ENCODE measurements around the gene GALR3. TPM values are rescaled to one million over a fixed set of nuclear protein-coding genes. Genes with fewer than 3 reads are reported as not detected.
A peak's percentile ranks its signal among the peaks of the same experiment; 100 is the strongest.

Gene GALR3
- total RNA-seq, 1 donor from 2014 or later = not detected

- TF ChIP-seq, protein P1, sequence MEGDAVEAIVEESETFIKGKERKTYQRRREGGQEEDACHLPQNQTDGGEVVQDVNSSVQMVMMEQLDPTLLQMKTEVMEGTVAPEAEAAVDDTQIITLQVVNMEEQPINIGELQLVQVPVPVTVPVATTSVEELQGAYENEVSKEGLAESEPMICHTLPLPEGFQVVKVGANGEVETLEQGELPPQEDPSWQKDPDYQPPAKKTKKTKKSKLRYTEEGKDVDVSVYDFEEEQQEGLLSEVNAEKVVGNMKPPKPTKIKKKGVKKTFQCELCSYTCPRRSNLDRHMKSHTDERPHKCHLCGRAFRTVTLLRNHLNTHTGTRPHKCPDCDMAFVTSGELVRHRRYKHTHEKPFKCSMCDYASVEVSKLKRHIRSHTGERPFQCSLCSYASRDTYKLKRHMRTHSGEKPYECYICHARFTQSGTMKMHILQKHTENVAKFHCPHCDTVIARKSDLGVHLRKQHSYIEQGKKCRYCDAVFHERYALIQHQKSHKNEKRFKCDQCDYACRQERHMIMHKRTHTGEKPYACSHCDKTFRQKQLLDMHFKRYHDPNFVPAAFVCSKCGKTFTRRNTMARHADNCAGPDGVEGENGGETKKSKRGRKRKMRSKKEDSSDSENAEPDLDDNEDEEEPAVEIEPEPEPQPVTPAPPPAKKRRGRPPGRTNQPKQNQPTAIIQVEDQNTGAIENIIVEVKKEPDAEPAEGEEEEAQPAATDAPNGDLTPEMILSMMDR (IDR thresholded peaks at IDR 0.05; ENCODE audit: partially characterized antibody, unreplicated experiment) = no peak
- H3K4me3 Mint-ChIP-seq (ENCODE audit: unreplicated experiment) = no peak overlapping the region
- peaks cover 5% of the 10 kb centered on the region for H3K27me3 Mint-ChIP-seq (ENCODE audit: unreplicated experiment)
- no peak overlapping the region for H3K27ac Mint-ChIP-seq (ENCODE audit: unreplicated experiment)
- DNase-seq = no peak
- peaks cover 2% of the 10 kb centered on the region for H3K4me1 Mint-ChIP-seq (ENCODE audit: low read depth, unreplicated experiment)
- no peaks in the 10 kb centered on the region for H3K36me3 Mint-ChIP-seq (ENCODE audit: unreplicated experiment)
- peaks cover 2% of the 10 kb centered on the region for H3K9me3 Mint-ChIP-seq (ENCODE audit: unreplicated experiment)
Measured at GRCh38 chr22:37854946-37855345, 31.8 kb downstream of the GALR3 start.

- H3K4me3 Mint-ChIP-seq (ENCODE audit: unreplicated experiment) = no peak overlapping the region
- peaks cover 5% of the 10 kb centered on the region for H3K27me3 Mint-ChIP-seq (ENCODE audit: unreplicated experiment)
- peaks cover 2% of the 10 kb centered on the region for H3K9me3 Mint-ChIP-seq (ENCODE audit: unreplicated experiment)
- no peak overlapping the region for H3K27ac Mint-ChIP-seq (ENCODE audit: unreplicated experiment)
- TF ChIP-seq, protein P1 (IDR thresholded peaks at IDR 0.05; ENCODE audit: partially characterized antibody, unreplicated experiment) = no peak
- H3K4me1 Mint-ChIP-seq (ENCODE audit: low read depth, unreplicated experiment) = peaks cover 2% of the 10 kb centered on the region
- no peaks in the 10 kb centered on the region for H3K36me3 Mint-ChIP-seq (ENCODE audit: unreplicated experiment)
- DNase-seq = no peak
Measured at GRCh38 chr22:37855462-37855861, 32.3 kb downstream of the GALR3 start.

DNA sequence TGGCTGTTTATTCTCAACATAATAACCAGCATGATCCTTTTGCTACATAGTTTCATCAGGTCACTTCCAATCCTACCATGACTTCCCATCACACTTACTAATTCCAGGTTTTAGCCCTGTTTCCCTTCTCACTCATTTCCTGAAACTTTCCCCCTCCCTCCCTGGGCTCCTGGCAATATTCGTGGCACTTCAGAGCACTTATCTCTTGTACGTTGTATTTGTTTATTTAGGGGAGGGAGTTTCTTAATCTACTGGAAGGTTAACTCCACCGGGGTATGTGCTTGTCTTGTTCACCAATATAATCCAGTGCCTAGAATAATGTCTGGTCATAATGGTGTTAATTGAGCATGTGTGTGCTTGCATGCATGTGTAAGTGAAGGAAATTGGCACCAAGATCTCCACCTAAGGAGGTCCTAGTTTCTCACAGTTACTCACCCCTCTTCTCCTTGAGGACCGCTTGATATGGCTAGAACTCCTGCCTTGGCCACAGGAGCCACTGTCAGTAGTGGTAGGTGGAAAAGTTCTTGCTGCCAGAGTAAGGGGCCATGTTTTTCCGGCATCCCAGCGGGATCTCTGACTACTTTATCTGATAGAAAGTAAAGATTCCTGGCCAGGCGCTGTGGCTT, 37.7 kb downstream of the GALR3 start:
- H3K27ac Mint-ChIP-seq (ENCODE audit: unreplicated experiment) = no peak overlapping the region
- DNase-seq = no peak
- no peak overlapping the region for H3K4me3 Mint-ChIP-seq (ENCODE audit: unreplicated experiment)
- peaks cover 2% of the 10 kb centered on the region for H3K27me3 Mint-ChIP-seq (ENCODE audit: unreplicated experiment)
- peaks cover 5% of the 10 kb centered on the region for H3K4me1 Mint-ChIP-seq (ENCODE audit: low read depth, unreplicated experiment)
- H3K9me3 Mint-ChIP-seq (ENCODE audit: unreplicated experiment) = peaks cover 3% of the 10 kb centered on the region
- no peaks in the 10 kb centered on the region for H3K36me3 Mint-ChIP-seq (ENCODE audit: unreplicated experiment)
- TF ChIP-seq, protein P1 (IDR thresholded peaks at IDR 0.05; ENCODE audit: partially characterized antibody, unreplicated experiment) = no peak

DNA sequence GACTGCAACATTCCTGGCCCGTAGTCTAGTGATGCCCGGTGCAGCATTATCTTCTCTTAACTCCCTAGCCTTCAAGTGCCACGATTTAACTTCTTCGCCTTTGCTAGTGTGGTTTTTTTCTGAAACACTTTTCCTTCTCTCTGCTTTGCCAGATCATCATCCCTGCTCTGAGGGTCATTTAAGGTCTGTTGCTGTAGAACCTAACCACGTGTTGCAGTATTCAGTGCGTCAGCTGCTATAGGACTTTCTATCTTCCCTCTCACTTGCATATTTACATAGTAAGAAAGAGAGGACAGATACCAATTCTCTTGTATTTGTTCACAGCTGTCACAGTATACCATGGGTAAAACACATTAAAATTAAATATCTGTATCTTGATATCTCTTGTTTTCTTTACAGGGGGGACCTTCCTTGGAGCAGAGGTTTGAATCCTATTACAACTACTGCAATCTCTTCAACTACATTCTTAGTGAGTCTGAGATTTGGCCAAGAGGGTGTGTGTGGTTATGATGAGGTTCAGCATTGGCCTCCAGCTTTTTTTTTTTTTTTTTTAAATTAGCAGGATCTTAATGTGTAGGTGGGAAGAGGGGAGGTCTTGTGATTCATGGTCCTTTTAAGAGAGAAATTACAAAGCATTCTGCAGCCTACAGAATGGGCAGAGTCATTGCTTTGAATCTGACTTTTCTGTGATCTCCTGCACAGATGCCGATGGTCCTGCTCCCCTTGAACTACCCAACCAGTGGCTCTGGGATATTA, 39.6 kb downstream of the GALR3 start:
- peaks cover 2% of the 10 kb centered on the region for H3K27me3 Mint-ChIP-seq (ENCODE audit: unreplicated experiment)
- H3K27ac Mint-ChIP-seq (ENCODE audit: unreplicated experiment) = peak overlapping the region; percentile 72
- DNase-seq = no peak
- no peaks in the 10 kb centered on the region for H3K36me3 Mint-ChIP-seq (ENCODE audit: unreplicated experiment)
- no peak overlapping the region for H3K4me3 Mint-ChIP-seq (ENCODE audit: unreplicated experiment)
- TF ChIP-seq, protein P1 (IDR thresholded peaks at IDR 0.05; ENCODE audit: partially characterized antibody, unreplicated experiment) = no peak
- peaks cover 5% of the 10 kb centered on the region for H3K4me1 Mint-ChIP-seq (ENCODE audit: low read depth, unreplicated experiment)
- H3K9me3 Mint-ChIP-seq (ENCODE audit: unreplicated experiment) = peaks cover 3% of the 10 kb centered on the region

GRCh38 chr22:37865510-37865909, 42.3 kb downstream of the GALR3 start:
- Mint-ChIP-seq H3K27ac (ENCODE audit: unreplicated experiment) (no peak overlapping the region), H3K4me3 (ENCODE audit: unreplicated experiment) (no peak overlapping the region), H3K27me3 (ENCODE audit: unreplicated experiment) (peaks cover 7% of the 10 kb centered on the region), H3K4me1 (ENCODE audit: low read depth, unreplicated experiment) (peaks cover 12% of the 10 kb centered on the region), H3K36me3 (ENCODE audit: unreplicated experiment) (no peaks in the 10 kb centered on the region), H3K9me3 (ENCODE audit: unreplicated experiment) (peaks cover 6% of the 10 kb centered on the region)
- no peak for DNase-seq
- TF ChIP-seq, protein P1 (IDR thresholded peaks at IDR 0.05; ENCODE audit: partially characterized antibody, unreplicated experiment) = no peak
